HepG2 (cell line): ENCODE results near the gene CYTH2. TPM values are rescaled to one million over a fixed set of nuclear protein-coding genes. Genes with fewer than 3 reads are reported as not detected.

Source experiments
- ARNT2 ChIP-seq: sonication (generic); formaldehyde crosslinking; IDR thresholded peaks from 2 replicates; pipeline ENCODE4 v1.8.0; 2022; ENCODE audit warnings: mild to moderate bottlenecking, low read depth, missing genetic modification reagents, moderate library complexity
- ATF7 ChIP-seq, 2 experiments: fragments of 450-650 bp in 1 of 2; sonication (generic) in 1 of 2; formaldehyde crosslinking in 1 of 2; IDR thresholded peaks; 2 replicates each; pipeline versions ENCODE4 v1.4.0 to v1.6.1; 2016 to 2020; ENCODE audit warnings: antibody characterized with exemption in 1 of 2, mild to moderate bottlenecking in 1 of 2, missing genetic modification reagents in 1 of 2
- MED1 ChIP-seq: sonication (generic); formaldehyde crosslinking; IDR thresholded peaks from 2 replicates; pipeline ENCODE4 v1.4.0; 2020; ENCODE audit warnings: missing genetic modification reagents
- MEIS1 ChIP-seq: sonication (generic); formaldehyde crosslinking; IDR thresholded peaks from 2 replicates; pipeline ENCODE4 v1.9.0; 2021; ENCODE audit warnings: mild to moderate bottlenecking, missing genetic modification reagents, moderate library complexity, borderline replicate concordance
- YEATS4 ChIP-seq: sonication (generic); formaldehyde crosslinking; IDR thresholded peaks from 2 replicates; pipeline ENCODE4 v1.4.0; 2020; ENCODE audit warnings: missing genetic modification reagents, borderline replicate concordance
- YY1 ChIP-seq: IDR thresholded peaks from 2 replicates; pipeline ENCODE4 v1.6.1; 2011; ENCODE audit warnings: low read length, low read depth, moderate library complexity, mild to moderate bottlenecking; ENCODE audit not compliant: insufficient read depth, insufficient replicate concordance
- ZBTB2 ChIP-seq: sonication (generic); formaldehyde crosslinking; IDR thresholded peaks from 2 replicates; pipeline ENCODE4 v1.8.0; 2022; ENCODE audit warnings: low read depth, missing genetic modification reagents
- ZNF770 ChIP-seq: sonication (generic); formaldehyde crosslinking; IDR thresholded peaks from 2 replicates; pipeline ENCODE4 v1.5.0; 2020; ENCODE audit warnings: mild to moderate bottlenecking, missing genetic modification reagents
- ZNF772 ChIP-seq: sonication (generic); formaldehyde crosslinking; IDR thresholded peaks from 2 replicates; pipeline ENCODE4 v1.5.0; 2020; ENCODE audit warnings: mild to moderate bottlenecking, missing genetic modification reagents
- polyA plus RNA-seq, 8 experiments: library from polyadenylated mRNA; depleted of rRNA in 3 of 8; stranded (reverse) in 7 of 8; unstranded in 1 of 8; fragments of >200 nt; fragmentation: Illumina TruSeq in 4 of 8; extraction: Trizol in 4 of 8; gene quantifications; 2 replicates each; pipeline versions ENCODE4 v1.2.1 to v1.2.3, GENCODE V29; 2011 to 2016; ENCODE audit warnings: low read depth in 4 of 8, missing spikeins in 1 of 8, mixed read lengths in 1 of 8; ENCODE audit not compliant: insufficient read depth in 1 of 8
- total RNA-seq, 5 experiments: library from RNA; depleted of rRNA; stranded (reverse); fragments of >200 nt; fragmentation: Illumina TruSeq; extraction: Trizol; gene quantifications; 2 replicates each; pipeline ENCODE4 v1.2.3, GENCODE V29; 2016; ENCODE audit warnings: low read depth in 1 of 5
- TF ChIP-seq, protein P1 (sequence below): sonication (generic); formaldehyde crosslinking; IDR thresholded peaks from 2 replicates; pipeline ENCODE4 v1.4.0; 2020; ENCODE audit warnings: missing genetic modification reagents
- TF ChIP-seq, protein P2 (sequence below): sonication (generic); formaldehyde crosslinking; IDR thresholded peaks from 2 replicates; pipeline ENCODE4 v1.8.0; 2023; ENCODE audit warnings: mild to moderate bottlenecking, missing genetic modification reagents
- TF ChIP-seq, protein P3 (sequence below): sonication (generic); formaldehyde crosslinking; IDR thresholded peaks from 2 replicates; pipeline ENCODE4; 2020; ENCODE audit warnings: missing genetic modification reagents, mild to moderate bottlenecking, borderline replicate concordance
- TF ChIP-seq, protein P4 (sequence below): sonication (generic); formaldehyde crosslinking; IDR thresholded peaks from 2 replicates; pipeline ENCODE4 v1.5.0; 2020; ENCODE audit warnings: mild to moderate bottlenecking, missing genetic modification reagents
- TF ChIP-seq, protein P5 (sequence below): sonication (generic); formaldehyde crosslinking; IDR thresholded peaks from 2 replicates; pipeline ENCODE4 v1.4.0; 2020; ENCODE audit warnings: missing genetic modification reagents

CYTH2 gene
- total and polyA plus RNA-seq, 2 of the 13 experiments (the other 11 are each of a cell fraction or from before 2014, with no cell fraction given): 16.5 to 39.3 TPM

DNA sequence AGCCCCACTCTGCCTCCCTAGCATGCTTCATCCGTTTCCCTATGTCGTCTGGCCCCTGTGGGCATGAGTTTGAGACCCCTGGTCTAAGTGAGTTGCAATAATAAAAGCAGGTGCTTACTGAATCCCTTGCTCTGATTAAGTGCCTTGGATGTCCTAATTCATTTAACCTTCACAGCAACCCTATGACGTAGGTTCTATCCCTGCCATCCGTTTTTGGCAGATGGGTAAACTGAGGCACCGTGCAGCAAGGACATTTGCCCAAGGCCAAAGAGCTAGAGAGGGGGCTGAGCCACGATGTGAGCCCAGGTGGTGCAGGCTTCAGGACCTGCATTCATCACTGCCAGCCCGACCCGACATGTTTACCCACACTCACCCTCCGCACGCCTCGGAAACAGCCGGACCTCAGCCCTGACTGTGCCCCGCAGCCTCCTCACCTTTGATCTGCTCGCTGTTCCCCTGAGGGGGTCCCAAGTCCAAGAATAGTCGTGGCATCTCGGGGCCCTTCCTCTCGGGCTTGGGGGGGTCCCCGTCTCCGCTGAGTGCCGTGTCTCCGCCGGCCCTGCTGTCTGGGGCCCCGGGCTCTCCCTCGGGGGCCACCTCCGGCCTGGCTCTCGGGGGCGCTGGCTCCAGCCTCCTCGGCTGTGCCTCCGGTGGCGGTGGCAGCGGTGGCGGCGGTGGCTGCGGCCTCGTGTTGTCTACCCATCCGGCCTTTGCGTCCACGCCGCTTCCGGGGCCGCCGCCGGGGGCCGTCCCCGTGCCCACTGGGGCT is 28.0 kb downstream of the CYTH2 start (continued):
- TF ChIP-seq, protein P1, sequence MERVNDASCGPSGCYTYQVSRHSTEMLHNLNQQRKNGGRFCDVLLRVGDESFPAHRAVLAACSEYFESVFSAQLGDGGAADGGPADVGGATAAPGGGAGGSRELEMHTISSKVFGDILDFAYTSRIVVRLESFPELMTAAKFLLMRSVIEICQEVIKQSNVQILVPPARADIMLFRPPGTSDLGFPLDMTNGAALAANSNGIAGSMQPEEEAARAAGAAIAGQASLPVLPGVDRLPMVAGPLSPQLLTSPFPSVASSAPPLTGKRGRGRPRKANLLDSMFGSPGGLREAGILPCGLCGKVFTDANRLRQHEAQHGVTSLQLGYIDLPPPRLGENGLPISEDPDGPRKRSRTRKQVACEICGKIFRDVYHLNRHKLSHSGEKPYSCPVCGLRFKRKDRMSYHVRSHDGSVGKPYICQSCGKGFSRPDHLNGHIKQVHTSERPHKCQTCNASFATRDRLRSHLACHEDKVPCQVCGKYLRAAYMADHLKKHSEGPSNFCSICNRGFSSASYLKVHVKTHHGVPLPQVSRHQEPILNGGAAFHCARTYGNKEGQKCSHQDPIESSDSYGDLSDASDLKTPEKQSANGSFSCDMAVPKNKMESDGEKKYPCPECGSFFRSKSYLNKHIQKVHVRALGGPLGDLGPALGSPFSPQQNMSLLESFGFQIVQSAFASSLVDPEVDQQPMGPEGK (CRISPR knock-in tag): peak; percentile 59
- TF ChIP-seq MEIS1 (no peak), MED1 (CRISPR knock-in tag) (0 out of 2 replicates have a peak, but pooled peaks have one; percentile 7), YY1 (peak; percentile 40), ZNF770 (peak; percentile 92), ATF7 (IDR thresholded peaks at IDR 0.05) (no peak), ATF7 (CRISPR knock-in tag; IDR thresholded peaks at IDR 0.05) (no peak), ZBTB2 (CRISPR knock-in tag) (no peak), ARNT2 (no peak), ZNF772 (CRISPR knock-in tag) (peak; percentile 55; the same call in 1 of the 2 replicates), YEATS4 (CRISPR knock-in tag) (peak; percentile 66; the same call in 1 of the 2 replicates)
- TF ChIP-seq, protein P2, sequence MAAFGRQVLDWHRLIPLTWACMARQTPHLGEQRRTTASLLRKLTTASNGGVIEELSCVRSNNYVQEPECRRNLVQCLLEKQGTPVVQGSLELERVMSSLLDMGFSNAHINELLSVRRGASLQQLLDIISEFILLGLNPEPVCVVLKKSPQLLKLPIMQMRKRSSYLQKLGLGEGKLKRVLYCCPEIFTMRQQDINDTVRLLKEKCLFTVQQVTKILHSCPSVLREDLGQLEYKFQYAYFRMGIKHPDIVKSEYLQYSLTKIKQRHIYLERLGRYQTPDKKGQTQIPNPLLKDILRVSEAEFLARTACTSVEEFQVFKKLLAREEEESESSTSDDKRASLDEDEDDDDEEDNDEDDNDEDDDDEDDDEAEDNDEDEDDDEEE: no peak
- TF ChIP-seq, protein P3, sequence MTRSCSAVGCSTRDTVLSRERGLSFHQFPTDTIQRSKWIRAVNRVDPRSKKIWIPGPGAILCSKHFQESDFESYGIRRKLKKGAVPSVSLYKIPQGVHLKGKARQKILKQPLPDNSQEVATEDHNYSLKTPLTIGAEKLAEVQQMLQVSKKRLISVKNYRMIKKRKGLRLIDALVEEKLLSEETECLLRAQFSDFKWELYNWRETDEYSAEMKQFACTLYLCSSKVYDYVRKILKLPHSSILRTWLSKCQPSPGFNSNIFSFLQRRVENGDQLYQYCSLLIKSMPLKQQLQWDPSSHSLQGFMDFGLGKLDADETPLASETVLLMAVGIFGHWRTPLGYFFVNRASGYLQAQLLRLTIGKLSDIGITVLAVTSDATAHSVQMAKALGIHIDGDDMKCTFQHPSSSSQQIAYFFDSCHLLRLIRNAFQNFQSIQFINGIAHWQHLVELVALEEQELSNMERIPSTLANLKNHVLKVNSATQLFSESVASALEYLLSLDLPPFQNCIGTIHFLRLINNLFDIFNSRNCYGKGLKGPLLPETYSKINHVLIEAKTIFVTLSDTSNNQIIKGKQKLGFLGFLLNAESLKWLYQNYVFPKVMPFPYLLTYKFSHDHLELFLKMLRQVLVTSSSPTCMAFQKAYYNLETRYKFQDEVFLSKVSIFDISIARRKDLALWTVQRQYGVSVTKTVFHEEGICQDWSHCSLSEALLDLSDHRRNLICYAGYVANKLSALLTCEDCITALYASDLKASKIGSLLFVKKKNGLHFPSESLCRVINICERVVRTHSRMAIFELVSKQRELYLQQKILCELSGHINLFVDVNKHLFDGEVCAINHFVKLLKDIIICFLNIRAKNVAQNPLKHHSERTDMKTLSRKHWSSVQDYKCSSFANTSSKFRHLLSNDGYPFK: peak; percentile 40; the same call in 1 of the 2 replicates
- TF ChIP-seq, protein P4, sequence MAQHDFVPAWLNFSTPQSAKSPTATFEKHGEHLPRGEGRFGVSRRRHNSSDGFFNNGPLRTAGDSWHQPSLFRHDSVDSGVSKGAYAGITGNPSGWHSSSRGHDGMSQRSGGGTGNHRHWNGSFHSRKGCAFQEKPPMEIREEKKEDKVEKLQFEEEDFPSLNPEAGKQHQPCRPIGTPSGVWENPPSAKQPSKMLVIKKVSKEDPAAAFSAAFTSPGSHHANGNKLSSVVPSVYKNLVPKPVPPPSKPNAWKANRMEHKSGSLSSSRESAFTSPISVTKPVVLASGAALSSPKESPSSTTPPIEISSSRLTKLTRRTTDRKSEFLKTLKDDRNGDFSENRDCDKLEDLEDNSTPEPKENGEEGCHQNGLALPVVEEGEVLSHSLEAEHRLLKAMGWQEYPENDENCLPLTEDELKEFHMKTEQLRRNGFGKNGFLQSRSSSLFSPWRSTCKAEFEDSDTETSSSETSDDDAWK: no peak
- TF ChIP-seq, protein P5, sequence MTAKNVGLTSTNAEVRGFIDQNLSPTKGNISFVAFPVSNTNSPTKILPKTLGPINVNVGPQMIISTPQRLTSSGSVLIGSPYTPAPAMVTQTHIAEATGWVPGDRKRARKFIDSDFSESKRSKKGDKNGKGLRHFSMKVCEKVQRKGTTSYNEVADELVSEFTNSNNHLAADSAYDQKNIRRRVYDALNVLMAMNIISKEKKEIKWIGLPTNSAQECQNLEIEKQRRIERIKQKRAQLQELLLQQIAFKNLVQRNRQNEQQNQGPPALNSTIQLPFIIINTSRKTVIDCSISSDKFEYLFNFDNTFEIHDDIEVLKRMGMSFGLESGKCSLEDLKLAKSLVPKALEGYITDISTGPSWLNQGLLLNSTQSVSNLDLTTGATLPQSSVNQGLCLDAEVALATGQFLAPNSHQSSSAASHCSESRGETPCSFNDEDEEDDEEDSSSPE: no peak
